NCI-H2196 treated with DMSO at 0.1 percent for 48 hours (cell line): ENCODE measurements around the gene TATDN3.
"Not testable (repeated sequence)": the region's sequence is repeated elsewhere in the genome, so short reads cannot be mapped to it uniquely, and the experiment has no call there.

Experiments
- DNase-seq: peaks from one replicate; lab custom pipeline; 2025; ENCODE audit not compliant: unreplicated experiment; lab: John Stamatoyannopoulos, UW

Gene TATDN3

DNA sequence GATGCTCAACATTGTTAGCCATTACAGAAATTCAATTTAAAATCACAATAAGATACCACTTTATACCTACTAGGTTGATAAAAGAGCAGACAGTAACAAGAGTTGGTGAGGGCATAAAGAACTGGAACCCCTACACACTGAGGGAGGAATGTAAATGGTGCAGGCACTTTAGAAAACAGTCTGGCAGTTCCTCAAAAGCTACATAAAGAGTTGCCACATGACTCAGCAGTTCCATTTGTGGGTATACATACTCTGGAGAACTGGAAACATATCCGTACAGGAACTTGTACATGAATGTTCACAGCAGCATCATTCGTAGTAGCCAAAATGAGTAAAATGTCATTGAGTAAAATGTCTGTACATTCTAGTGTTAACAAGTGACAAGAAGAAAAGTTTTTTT is 17.1 kb upstream of the TATDN3 start:
- DNase-seq, result no peak

DNA sequence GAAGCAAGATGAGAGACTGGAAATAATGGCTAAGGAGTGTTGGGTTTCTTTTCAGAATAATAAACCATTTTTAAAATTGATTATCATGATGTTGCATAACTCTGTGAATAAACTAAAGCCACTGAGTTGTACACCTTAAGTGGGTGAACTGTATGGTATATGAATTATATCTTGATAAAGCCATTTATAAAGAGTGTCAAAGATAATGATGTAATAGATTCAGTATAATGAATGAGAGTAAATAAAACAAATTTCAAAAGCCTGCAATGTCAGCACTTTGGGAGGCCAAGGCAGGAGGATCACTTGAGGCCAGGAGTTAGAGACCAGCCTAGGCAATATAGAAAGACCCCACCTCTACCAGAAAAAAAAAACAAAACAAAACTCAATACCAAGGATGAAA is 16.5 kb upstream of the TATDN3 start:
- DNase-seq, result no peak

DNA sequence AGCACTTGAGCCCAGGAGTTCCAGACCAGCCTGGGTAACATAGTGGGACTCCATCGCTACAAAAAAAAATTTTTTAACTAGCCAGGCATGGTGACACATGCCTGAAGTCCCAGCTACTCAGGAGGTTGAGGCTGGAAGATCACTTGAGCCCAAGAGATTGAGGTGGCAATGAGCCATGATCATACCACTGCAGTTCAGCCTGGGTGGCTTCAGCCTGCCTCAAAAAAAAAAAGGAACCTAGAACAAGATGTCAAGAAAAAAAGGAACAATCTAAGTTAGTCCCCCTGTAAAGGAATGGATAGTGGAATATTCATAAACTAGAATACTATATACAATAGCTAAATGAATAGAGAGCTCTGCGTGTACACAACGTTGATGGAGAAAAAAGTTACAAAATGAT is 14.5 kb upstream of the TATDN3 start:
- DNase-seq, result no peak

DNA sequence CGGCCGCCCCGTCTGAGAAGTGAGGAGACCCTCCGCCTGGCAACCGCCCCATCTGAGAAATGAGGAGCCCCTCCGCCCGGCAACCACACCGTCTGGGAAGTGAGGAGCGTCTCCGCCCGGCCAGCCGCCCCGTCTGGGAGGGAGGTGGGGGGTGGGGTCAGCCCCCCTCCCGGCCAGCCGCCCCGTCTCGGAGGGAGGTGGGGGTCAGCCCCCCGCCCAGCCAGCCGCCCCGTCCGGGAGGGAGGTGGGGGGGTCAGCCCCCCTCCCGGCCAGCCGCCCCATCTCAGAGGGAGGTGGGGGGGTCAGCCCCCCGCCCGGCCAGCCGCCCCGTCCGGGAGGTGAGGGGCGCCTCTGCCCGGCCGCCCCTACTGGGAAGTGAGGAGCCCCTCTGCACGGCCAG is 12.6 kb upstream of the TATDN3 start:
- not testable (repeated sequence) for DNase-seq

DNA sequence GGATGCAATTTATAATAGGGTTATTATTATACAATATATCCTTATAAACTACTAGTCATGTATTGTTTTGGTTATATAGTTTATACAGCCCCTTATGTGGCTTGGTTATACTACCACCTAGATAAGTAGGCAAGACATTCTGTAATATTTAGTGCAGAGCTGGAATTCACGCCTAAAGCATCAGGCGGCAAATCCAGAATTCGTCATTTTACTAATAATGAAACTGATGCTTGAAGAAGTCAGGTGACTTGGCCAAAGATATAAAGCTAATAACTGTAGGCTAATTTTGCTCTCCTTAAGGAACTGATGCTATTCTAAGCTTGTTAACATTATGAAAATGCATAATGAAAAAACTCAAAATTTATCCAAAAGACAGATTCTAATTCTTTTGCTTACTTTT is 10.9 kb upstream of the TATDN3 start:
- DNase-seq, result no peak

DNA sequence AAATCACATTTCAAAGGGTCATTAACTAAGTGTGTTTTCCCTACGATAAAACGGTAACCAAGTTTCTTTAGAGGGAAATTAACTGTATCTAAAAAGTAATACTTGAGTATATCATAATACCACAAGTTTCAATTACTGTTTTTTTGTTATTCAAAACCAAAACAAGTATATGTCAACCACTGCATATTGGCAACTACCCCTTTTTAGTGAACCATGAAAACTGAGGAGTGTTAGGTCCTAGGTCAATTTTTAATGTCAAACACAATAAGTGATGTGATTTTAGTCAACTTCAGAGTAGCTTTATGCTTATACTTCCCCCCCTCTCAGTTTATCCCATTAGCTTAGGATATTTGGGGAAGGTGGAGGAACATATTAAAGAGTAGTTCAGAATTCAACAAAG is 10.5 kb upstream of the TATDN3 start:
- DNase-seq, result no peak

DNA sequence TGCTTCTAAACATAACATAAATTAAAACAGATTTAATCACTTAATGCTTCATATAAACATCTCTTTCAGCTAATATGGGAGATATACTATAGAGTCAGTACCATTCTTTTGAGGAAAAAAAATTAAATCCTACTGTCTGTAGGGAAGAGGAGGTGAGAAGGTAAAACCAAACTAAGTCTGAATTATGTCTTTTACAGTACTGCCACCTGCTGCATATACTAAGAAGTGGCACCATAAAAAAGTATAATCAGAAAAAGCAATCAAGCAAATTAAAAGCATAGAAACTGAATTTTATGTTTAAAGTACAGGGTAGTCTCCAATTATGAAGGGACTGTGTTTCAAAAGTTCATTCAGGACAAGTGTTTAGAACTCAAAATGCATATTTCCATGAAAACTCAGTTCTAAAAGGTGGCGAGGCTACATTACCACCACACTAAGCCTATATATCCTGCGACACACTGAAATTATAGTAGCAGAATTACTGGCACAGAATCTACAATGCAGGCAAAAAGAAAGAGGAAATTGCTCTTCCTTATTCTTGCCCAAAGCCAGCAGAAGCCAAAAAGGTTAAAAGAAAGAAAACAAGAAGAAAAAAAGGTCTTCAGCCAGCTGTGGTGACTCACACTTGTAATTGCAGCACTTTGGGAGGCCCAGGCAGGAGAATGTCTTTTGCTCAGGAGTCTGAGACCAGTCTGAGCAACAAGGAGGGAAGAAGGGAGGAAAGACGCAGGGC is 9.1 kb upstream of the TATDN3 start:
- peak; percentile 15 for DNase-seq

DNA sequence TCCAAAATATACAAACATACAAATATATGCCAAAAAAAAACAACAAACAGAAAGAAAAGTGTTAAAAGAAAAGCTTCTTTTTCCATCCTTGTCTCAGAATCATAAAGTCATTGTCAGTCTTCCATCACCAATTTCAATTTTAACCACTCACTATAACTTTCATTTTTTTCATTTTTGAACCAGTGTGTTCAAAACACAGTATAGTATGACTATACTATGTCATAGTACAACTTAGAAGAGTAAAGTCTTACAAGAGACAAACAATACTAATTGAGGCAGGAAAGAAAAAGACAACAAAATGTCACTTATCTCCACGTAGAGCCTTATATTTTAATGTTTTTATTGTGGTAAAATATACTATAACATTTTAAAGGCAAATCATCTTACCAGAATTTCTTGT is 7.7 kb upstream of the TATDN3 start:
- no peak for DNase-seq

DNA sequence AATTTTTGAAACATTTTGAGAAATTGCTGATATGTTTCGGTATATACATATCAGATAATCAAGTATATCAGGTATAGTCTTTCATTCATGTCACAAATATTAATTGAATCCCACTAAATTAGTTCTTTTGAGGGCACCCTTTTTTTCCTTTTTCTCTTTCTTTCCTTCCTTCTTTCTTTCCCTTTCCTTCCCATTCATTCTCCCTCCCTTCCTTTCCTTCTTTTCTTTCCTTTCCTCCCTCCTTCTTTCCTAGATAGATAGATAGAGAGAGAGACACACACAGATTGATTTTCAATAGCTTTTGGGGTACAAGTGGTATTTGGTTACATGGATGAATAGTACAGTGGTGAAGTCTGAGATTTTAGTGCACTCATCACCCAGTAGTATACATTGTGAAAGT is 5.8 kb upstream of the TATDN3 start:
- no peak for DNase-seq

DNA sequence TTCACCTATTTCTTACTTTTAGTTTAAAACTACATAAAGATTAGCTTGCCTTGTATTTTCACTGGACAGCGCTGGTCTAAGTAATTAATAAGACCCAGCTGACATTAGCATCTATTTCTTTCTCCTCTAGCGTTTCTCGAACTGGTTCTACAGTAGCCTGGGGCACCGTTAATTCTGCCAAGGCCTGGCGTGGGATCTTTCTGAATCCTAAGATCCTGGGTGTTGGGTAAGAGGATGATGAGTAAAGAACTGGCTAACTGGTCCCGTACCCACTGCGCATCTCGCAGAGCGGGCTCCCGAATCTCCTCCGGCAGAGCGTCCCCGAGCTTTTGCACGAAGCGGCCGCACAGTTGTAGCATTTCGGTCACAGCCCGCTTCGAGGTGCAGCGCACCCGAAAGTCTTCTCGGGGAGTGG is 426 bp upstream of the TATDN3 start:
- peak; percentile 65 for DNase-seq

DNA sequence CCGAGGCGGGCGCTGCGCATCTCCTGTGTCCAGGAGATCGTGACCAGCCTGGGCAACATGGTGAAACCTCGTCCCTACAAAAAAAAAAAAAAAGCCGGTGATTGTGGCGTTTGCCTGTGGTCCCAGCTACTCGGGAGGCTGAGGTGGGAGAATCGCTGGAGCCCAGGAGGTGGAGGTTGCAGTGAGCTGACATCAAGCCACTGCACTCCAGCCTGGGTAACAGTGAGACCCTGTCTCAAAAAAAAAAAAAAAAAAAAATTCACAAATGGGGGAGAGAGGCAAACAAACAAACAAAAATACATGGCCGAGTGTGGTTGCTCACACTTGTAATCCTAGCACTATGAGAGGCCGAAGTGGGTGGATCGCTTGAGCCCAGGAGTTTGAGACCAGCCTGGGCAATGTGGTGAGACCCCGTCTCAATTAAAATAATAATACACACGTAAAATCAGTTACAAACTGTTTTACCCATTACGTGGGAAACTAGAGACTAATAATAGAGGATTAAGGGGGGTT is 758 bp downstream of the TATDN3 start:
- DNase-seq, result no peak

DNA sequence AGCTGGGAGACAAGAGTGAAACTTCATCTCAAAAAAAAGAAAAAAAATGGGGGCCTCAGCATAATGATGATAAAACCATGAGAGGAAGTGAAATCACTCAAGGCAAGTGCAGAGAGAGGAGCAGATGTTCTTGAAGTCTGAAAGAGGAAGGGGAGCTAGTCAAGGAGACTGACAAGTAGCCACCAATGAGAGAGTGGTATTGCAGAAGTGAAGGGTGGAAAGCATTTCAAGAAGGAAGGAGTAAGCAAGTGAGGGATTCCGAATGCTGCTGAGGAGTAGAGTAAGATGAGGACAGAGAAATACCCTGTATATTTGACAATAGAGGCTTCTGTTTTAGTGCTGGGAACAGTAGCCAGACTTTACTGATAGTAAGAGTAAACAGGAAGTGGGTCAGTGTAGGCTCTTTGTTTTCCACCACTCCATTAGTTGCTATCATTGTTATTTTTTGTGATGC is 2.9 kb downstream of the TATDN3 start:
- DNase-seq, result no peak

DNA sequence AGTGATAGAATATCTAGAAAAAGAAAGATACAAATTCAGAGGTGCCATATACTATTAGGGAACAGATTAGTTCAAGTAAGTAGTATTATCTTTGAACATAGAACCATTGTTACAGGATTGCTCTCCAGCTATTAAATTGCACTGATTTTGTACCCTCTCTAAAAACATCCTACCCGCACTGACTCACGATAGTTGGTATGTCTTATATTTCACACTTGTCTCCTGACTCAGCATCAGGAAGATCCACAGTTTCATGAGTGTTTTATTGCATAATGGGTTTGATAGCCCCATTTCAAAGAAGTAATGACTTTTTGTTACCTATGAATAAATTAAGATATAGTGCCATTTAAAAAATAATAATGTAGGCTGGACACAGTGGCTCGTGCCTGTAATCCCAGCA is 6.0 kb downstream of the TATDN3 start:
- DNase-seq, result no peak

DNA sequence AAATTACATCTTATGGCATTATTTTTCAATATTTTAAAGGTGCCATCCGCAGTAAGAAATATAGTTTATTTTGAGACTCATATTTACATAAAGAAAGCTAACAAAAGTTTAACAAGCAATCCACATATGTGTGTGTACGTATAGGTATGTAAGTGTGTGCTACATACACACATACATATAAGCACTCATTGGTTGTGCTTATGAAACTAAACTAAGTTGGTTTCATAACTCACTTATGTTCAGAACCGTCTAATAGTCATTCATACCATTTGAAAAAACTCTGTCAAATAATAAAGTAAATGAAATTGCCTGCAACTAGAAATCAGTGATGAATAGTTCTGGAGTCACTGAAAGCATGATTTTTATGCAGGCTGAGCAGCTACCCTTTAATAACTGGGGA is 14.1 kb downstream of the TATDN3 start:
- no peak for DNase-seq

DNA sequence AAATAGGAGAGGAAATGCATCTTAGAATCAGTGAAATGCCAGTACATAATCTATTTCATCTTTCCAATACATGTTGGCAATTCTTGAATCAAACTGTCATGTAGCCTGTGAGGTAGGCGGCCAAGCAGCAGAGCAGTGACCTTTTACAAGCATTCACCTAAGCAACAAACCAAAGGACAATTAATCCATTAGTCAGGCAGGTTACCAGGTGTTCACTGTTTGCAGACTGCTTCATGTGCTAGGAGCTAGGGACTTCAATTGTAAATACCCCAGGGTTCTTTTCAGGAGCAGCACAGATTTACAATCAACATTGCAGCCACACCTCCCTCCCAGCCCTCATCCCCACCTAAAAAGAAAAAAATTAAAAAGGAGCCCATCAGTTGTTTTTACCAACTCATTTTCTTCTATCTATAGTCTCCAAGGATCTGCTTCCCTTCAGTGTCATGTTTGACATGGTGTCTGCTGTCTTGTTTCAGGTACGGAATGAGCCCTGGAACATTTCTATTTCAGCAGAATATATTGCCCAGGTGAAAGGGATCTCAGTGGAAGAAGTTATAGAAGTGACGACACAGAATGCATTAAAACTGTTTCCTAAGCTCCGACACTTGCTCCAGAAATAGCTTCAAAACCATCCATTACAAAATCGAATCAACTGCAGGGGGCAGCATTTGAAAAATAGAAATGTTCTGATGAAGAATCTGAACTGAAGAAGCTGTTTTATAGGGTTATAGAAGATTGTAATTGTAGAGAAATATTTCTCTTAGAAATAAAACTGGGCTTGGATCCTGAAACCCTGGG is 23.0 kb downstream of the TATDN3 start:
- DNase-seq, result no peak

DNA sequence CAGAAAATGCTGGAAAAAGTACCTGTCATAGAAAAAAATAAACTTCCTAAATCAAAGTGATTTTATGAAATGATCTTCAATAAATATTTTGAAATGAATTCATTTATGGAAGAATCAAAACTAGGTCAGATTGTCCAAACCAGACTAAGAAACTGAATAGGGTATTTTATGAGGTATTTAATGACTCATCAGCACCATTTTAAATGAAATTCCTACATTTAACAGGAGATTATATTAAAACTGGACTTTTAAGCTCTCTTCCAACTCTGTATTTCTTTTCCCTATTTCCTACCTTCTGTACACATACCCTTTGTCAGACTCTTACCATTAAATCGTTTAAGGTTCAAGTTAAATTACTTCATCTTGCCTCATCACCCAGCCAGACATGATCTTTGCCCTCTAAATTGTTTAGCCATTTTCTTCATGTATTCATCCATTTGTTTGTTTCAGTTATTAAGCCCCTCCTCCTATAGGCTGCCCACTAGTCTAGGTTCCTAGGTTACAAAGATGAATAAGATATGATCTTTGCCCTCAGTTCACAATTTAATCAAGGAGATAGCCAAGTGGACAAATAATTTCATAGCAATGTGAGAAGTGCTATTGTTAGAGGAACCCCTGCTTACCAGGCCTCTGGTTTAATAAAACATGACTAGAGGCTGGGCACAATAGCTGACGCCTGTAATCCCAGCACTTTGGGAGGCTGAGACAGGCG is 25.0 kb downstream of the TATDN3 start:
- no peak for DNase-seq

DNA sequence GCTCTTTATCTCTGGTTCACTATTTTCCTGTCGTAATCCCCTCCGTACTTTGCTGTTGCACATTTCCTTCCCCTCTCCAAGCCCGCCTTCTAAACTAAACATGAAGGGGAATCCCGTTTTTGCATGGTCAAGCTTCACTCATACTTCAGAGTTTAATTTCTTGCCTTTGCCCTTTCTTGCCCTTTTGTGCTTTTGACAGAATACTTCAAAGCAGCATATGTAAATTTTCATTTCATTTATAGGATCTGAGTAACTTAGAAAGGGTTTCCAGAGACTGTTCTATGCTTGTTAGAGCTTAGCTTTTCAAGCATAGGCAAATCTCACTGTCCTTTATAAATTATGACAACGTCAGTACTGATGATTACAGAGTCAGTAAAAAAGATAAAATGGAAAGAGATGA is 28.0 kb downstream of the TATDN3 start:
- no peak for DNase-seq

DNA sequence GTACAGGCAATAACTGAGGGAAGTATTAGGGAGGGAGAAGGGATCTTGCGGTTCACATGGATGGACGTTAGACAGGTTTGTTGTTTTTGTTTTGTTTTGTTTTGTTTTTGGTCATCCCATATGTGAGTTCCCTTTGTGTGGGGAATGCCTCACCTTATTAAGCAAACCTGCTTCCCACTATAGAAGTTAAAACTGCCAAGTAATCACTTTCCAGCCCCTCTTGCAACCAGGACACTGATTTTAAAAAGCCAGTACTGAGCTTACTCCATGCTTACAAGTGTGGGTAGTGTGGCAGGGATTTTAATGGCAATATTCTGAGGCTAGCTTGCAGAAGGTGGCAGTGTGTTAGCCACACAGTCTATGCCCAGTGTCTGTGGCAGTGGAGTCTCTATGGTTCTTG is 29.3 kb downstream of the TATDN3 start:
- DNase-seq, result no peak

DNA sequence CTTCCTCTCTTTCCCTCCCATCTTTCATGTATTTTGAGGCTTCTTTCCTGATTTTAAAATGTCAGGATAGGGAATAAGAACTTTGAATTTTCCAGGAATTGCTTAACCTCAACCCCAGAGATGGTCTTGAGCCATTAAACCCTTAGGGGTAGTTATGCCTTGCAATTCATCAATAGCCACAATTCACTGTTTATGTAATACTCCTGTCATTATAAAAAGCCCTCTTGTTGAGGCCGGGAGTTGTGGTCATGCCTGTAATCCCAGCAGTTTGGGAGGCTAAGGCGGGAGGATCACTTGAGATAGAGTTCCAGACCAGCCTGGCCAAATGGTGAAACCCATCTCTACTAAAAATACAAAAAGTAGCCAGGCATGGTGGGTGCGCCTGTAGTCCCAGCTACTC is 31.3 kb downstream of the TATDN3 start:
- DNase-seq, result no peak

DNA sequence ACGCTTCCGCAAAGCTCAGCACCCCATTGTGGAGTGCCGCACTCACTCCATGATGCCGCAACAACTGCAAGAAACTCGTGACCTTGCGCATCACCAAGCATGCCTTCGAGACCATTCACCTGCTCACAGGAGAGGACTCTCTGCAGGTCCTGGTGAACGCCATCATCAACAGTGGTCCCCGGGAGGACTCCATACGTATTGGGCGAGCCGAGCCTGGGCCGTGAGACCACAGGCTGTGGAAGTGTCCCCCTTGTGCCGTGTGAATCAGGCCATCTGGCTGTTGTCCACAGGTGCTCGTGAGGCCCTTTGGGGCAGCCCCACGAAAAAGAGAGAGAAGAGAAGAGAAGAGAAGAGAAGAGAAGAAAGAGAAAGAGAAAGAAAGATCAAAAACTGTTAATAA is 32.5 kb downstream of the TATDN3 start:
- no peak for DNase-seq

DNA sequence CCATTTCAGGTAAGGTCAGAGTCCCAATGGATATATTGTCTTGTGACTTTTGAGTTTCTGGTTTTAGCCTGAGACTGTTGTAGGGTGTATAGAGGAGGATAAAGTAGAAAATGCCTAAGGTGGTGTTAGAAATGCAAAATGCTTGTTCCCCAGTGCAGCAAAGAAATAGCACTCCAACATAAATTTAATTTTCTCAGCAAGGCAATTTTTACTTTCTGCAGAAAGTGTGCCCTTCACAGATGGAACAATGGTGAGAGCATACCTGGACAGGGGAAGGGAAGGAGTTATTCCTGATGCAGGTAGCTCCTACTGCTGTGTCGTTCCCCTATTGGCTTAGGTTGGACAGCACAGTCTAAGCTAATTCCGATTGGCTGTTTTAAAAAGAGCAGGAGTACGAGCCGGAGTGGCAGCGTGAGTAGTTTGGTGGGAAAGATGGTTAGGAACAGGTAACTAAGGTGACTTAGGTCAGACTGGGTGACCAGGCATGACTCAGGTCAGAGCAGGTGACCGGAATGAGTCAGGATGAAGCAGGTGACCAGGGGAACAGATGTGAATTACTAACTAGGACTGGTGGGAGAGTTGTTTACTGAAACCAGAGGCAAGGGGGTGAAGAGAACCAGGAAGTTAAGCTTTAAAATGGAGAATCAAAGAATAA is 34.2 kb downstream of the TATDN3 start:
- DNase-seq, result no peak
